Measurements from ENCODE around the gene GLT8D1. TPM values are rescaled to one million over a fixed set of nuclear protein-coding genes. Genes with fewer than 3 reads are reported as not detected.

Gene GLT8D1
- total and polyA plus RNA-seq, 12 donors, result 23.0 to 37.9 (median 29.4) TPM

- Histone ChIP-seq H3K27me3 (no peaks in the 10 kb centered on the region), H3K9me3 (peaks cover 0 to 26% (median 8%) of the 10 kb centered on the region in 11 donors), H3K4me3 (no peak overlapping the region), H3K27ac (no peak overlapping the region), H3K4me1 (peaks cover 0 to 23% (median 0%) of the 10 kb centered on the region in 9 donors), H3K36me3 (peaks cover 0 to 30% (median 10%) of the 10 kb centered on the region in 9 donors)
- no peak for DNase-seq
- intact Hi-C loops (cut with DNase I), result no loop called here
- WGBS, 2 donors, result 93 to 97% methylated on average over 5 of the region's 5 CpGs
- TF ChIP-seq, protein P1, sequence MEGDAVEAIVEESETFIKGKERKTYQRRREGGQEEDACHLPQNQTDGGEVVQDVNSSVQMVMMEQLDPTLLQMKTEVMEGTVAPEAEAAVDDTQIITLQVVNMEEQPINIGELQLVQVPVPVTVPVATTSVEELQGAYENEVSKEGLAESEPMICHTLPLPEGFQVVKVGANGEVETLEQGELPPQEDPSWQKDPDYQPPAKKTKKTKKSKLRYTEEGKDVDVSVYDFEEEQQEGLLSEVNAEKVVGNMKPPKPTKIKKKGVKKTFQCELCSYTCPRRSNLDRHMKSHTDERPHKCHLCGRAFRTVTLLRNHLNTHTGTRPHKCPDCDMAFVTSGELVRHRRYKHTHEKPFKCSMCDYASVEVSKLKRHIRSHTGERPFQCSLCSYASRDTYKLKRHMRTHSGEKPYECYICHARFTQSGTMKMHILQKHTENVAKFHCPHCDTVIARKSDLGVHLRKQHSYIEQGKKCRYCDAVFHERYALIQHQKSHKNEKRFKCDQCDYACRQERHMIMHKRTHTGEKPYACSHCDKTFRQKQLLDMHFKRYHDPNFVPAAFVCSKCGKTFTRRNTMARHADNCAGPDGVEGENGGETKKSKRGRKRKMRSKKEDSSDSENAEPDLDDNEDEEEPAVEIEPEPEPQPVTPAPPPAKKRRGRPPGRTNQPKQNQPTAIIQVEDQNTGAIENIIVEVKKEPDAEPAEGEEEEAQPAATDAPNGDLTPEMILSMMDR (IDR thresholded peaks at IDR 0.05), result no peak
- ATAC-seq, result no peak
These were observed 18.3 kb upstream of the GLT8D1 start for GRCh38 chr3:52723935-52724334.

- no peak overlapping the region for H3K4me3 ChIP-seq
- peaks cover 0 to 32% (median 6%) of the 10 kb centered on the region in 9 donors for H3K36me3 ChIP-seq
- 95 to 96% methylated on average over 7 of the region's 7 CpGs for WGBS, 2 donors
- DNase-seq, result no peak
- TF ChIP-seq, protein P1 (IDR thresholded peaks at IDR 0.05), result no peak
- H3K27me3 ChIP-seq, result no peaks in the 10 kb centered on the region
- peaks cover 0 to 23% (median 0%) of the 10 kb centered on the region in 9 donors for H3K4me1 ChIP-seq
- H3K27ac ChIP-seq, result no peak overlapping the region
- intact Hi-C loops (cut with DNase I), result no loop called here
- peaks cover 0 to 18% (median 0%) of the 10 kb centered on the region in 11 donors for H3K9me3 ChIP-seq
- ATAC-seq, result no peak
These were observed 16.9 kb upstream of the GLT8D1 start for GRCh38 chr3:52722491-52722890.

- ATAC-seq, result no peak
- Histone ChIP-seq H3K27ac (no peak overlapping the region), H3K27me3 (no peaks in the 10 kb centered on the region), H3K9me3 (peaks cover 0 to 18% (median 0%) of the 10 kb centered on the region in 11 donors), H3K4me3 (no peak overlapping the region), H3K4me1 (peaks cover 0 to 23% (median 0%) of the 10 kb centered on the region in 9 donors), H3K36me3 (peaks cover 0 to 32% (median 6%) of the 10 kb centered on the region in 9 donors)
- TF ChIP-seq, protein P1 (IDR thresholded peaks at IDR 0.05), result no peak
- intact Hi-C loops (cut with DNase I), result no loop called here
- DNase-seq, result no peak
- 90 to 100% methylated on average over 1 of the region's 1 CpG for WGBS, 2 donors
These were observed 16.1 kb upstream of the GLT8D1 start for GRCh38 chr3:52721730-52722008.

GRCh38 chr3:52721002-52721729 is 15.6 kb upstream of the GLT8D1 start:
- peaks cover 0 to 18% (median 0%) of the 10 kb centered on the region in 11 donors for H3K9me3 ChIP-seq
- peak in 3 of 8 donors; percentile 16 to 69 (median 51) for ATAC-seq
- H3K27ac ChIP-seq, result peak overlapping the region in 1 of 10 donors; percentile 53

More at GRCh38 chr3:52721002-52721729, 15.6 kb upstream of the GLT8D1 start:
- TF ChIP-seq, protein P1 (IDR thresholded peaks at IDR 0.05), result no peak
- WGBS, 2 donors, result 86 to 94% methylated on average over 6 of the region's 6 CpGs
- intact Hi-C loops (cut with DNase I), result no loop called here
- no peaks in the 10 kb centered on the region for H3K27me3 ChIP-seq
- H3K36me3 ChIP-seq, result peaks cover 0 to 32% (median 6%) of the 10 kb centered on the region in 9 donors
- H3K4me1 ChIP-seq, result peaks cover 0 to 23% (median 0%) of the 10 kb centered on the region in 9 donors
- DNase-seq, result no peak
- no peak overlapping the region for H3K4me3 ChIP-seq
